Osteocyte (in vitro differentiated cells): ENCODE measurements around the gene TMEFF2. TPM values are rescaled to one million over a fixed set of nuclear protein-coding genes. Genes with fewer than 3 reads are reported as not detected.

ENCODE experiments used
- DNase-seq: peaks from one replicate; pipeline ENCODE4 v3.0.0; 2021; ENCODE audit warnings: mixed read lengths; ENCODE audit not compliant: unreplicated experiment; ENCODE audit errors: extremely low spot score
- H3K27ac Mint-ChIP-seq: one replicate; pipeline ENCODE4 v1.8.0; 2021; ENCODE audit warnings: mild to moderate bottlenecking, mixed read lengths; ENCODE audit not compliant: unreplicated experiment
- H3K27me3 Mint-ChIP-seq: one replicate; pipeline ENCODE4 v1.8.0; 2021; ENCODE audit warnings: mixed read lengths; ENCODE audit not compliant: unreplicated experiment
- H3K36me3 Mint-ChIP-seq: one replicate; pipeline ENCODE4 v1.8.0; 2021; ENCODE audit warnings: mixed read lengths; ENCODE audit not compliant: unreplicated experiment
- H3K4me1 Mint-ChIP-seq: one replicate; pipeline ENCODE4 v1.8.0; 2021; ENCODE audit warnings: mixed read lengths; ENCODE audit not compliant: unreplicated experiment
- H3K4me3 Mint-ChIP-seq: one replicate; pipeline ENCODE4 v1.8.0; 2021; ENCODE audit warnings: mild to moderate bottlenecking, moderate library complexity, mixed read lengths; ENCODE audit not compliant: unreplicated experiment
- H3K9me3 Mint-ChIP-seq: one replicate; pipeline ENCODE4 v1.8.0; 2021; ENCODE audit warnings: mixed read lengths; ENCODE audit not compliant: unreplicated experiment
- CTCF ChIP-seq: fragments of 200-600 bp; sonication (generic); IDR thresholded peaks from 2 replicates; pipeline ENCODE4 v1.5.0; 2021; ENCODE audit warnings: antibody characterized with exemption, mild to moderate bottlenecking, moderate library complexity
- total RNA-seq: library from RNA; stranded (reverse); gene quantifications from 2 replicates; pipeline ENCODE4 v1.2.1, GENCODE V29; 2021

Gene TMEFF2
- total RNA-seq, 1 donor from 2014 or later: 46.8 TPM

DNA sequence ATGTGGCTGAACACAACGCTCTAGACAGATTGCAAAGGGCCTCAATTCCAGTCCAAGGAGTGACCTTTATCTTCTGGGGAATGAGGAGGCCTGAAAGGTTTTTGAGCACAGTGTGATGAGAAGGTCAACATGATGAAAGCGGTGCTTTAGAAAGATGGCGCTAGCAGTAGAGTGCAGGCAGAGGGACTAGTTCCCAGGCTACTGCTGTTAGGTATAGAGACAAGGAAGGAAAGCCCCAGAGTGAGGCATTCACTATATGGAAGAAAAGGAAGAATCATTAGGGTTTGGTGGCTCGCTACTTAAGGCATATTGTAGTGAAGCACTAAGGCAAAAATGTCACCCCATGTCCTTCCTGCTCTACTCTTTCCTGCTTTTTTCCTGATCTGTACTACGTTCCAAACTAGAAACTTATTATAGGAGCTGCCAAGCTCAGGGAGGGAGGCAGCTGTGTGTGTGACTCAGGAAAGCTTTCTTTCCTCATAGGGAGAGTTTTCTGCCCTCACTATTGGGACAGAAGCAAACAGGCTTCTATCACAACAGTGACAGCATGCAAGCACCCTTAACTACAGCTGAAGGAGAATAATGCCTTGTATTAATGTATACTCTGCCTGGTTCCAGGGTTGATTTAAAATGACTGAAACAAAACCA, 187.0 kb downstream of the TMEFF2 start:
- no peak for DNase-seq

GRCh38 chr2:192005211-192005610, 189.5 kb downstream of the TMEFF2 start:
- no peak for DNase-seq
- Mint-ChIP-seq H3K36me3 (peaks cover 12% of the 10 kb centered on the region), H3K27ac (peak overlapping the region; percentile 59), H3K4me3 (no peak overlapping the region), H3K4me1 (peaks cover 31% of the 10 kb centered on the region), H3K27me3 (no peaks in the 10 kb centered on the region), H3K9me3 (no peaks in the 10 kb centered on the region)
- TF ChIP-seq CTCF: no peak

More for the DNA sequence above, 187.0 kb downstream of the TMEFF2 start:
- no peaks in the 10 kb centered on the region for H3K27me3 Mint-ChIP-seq
- no peak overlapping the region for H3K4me3 Mint-ChIP-seq
- no peak overlapping the region for H3K27ac Mint-ChIP-seq
- H3K36me3 Mint-ChIP-seq: peaks cover 7% of the 10 kb centered on the region
- H3K4me1 Mint-ChIP-seq: peaks cover 50% of the 10 kb centered on the region
- no peak for TF ChIP-seq CTCF
- H3K9me3 Mint-ChIP-seq: no peaks in the 10 kb centered on the region

DNA sequence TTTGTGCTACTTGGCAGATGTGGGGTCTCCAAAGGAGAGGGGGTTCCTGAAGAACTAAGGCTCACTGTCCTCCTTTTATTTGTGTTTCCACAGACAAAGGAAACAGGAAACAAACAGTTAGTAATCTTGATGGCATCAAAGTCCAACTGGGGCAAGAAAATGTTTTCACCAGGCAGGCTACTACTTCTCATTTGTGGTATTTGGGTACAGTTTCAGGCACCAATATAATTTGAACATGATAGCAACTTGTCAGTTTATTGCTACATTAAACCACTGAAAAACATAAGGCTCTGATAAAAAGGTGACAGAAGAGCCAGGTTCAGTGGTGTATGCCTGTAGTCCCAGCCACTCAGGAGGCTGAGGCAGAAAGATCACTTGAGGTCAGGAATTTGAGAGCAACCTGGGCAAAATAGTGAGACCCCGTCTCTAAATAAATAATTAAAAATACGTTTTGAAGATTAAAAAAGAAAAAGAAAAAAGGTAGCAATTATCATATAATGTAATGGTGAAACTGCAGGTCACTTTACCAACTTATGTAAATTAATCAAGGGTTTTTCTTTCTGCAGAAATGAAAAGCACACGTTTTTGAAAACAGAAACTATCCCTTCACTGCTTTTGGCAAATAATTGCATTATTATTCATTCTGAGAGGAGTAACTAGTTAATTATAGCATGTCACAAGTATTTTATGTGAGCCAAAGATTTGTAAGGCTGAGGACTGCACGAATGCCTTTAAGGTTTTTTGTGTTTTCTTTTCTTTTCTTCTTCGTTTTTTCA, 190.4 kb downstream of the TMEFF2 start:
- Mint-ChIP-seq H3K9me3 (no peaks in the 10 kb centered on the region), H3K4me1 (peaks cover 29% of the 10 kb centered on the region), H3K4me3 (no peak overlapping the region), H3K36me3 (peaks cover 12% of the 10 kb centered on the region), H3K27ac (peak overlapping the region; percentile 59), H3K27me3 (no peaks in the 10 kb centered on the region)
- TF ChIP-seq CTCF: no peak
- DNase-seq: no peak

DNA sequence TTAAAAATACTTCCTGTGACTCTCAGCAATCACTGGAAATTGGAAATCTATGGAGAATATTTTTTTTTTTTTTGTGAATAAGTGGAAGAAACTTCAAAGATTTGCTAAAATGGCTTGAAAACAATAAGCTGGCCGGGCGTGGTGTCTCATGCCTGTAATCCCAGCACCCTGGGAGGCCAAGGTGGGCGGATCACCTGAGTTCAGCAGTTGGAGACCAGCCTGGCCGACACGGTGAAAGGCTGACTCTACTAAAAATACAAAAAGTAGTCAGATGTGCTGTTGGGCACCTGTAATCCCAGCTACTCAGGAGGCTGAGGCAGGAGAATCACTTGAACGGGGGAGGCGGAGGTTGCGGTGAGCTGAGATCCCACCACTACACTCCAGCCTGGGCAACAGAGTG, 192.3 kb downstream of the TMEFF2 start:
- no peaks in the 10 kb centered on the region for H3K27me3 Mint-ChIP-seq
- H3K4me3 Mint-ChIP-seq: no peak overlapping the region
- peaks cover 24% of the 10 kb centered on the region for H3K4me1 Mint-ChIP-seq
- H3K27ac Mint-ChIP-seq: no peak overlapping the region
- H3K36me3 Mint-ChIP-seq: peaks cover 12% of the 10 kb centered on the region
- no peak for TF ChIP-seq CTCF
- H3K9me3 Mint-ChIP-seq: no peaks in the 10 kb centered on the region
- no peak for DNase-seq

DNA sequence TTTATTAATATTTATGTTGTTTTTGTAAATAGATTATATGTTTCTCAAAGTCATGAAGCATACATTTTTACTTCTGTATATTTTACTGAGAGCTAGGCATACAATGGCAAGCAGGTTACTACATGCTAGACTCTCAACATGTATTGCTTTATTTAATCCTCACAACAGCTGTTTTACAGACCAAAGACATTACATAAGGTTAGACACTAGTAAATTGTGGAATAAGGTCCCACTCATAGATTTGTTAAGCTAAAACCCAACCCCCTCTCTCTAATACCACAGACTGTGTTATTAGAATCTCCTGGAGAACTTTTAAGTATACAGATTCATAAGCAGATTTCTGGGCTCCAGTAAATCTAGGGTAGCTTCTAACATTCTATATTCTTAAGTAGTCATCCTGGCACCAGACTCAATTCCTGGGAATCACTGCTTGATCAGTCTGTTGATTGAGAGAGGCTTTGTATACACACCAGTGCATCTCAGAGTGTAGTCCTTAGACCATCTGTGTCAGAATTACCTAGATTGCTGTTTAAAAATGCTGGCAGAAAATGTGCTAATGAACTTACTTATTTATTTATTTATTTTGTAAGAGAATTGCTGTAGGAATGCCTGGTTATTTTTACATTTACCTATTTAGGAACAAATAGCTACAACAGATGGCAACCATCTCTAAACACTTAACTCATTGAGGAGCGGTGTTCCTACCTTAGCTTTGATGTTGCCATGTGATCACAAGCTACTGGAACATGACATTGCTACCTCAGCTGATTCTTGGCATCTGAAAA, 194.3 kb downstream of the TMEFF2 start:
- Mint-ChIP-seq H3K27ac (no peak overlapping the region), H3K4me3 (no peak overlapping the region), H3K4me1 (peaks cover 22% of the 10 kb centered on the region), H3K36me3 (peaks cover 11% of the 10 kb centered on the region), H3K9me3 (no peaks in the 10 kb centered on the region), H3K27me3 (no peaks in the 10 kb centered on the region)
- no peak for TF ChIP-seq CTCF
- DNase-seq: no peak
